K562 (cell line): ENCODE measurements around the gene SPON1. TPM values are rescaled to one million over a fixed set of nuclear protein-coding genes. Genes with fewer than 3 reads are reported as not detected.

ENCODE experiments used
- ATAC-seq: fragments of 200-7000 bp; cut with Tn5 transposase; 3 replicates; pipeline ENCODE4 v1.9.1; 2020; ENCODE audit warnings: moderate library complexity
- BruUV-seq: library from RNA; stranded (reverse); fragments of 400-500 nt; replicated peaks from 2 replicates; lab custom pipeline; 2021; lab: Mats Ljungman, UMichigan
- CTCF ChIA-PET: fragments of 300-600 bp; formaldehyde crosslinking; extraction: SDS; loops from one replicate; lab custom pipeline; 2021; ENCODE audit warnings: low intra/inter-chr PET ratio; lab: Yijun Ruan, JAX
- POLR2A ChIA-PET: fragments of 300-600, 350-650 bp; sonication (Branson Sonifier 250); formaldehyde crosslinking; extraction: SDS; loops from one replicate; lab custom pipeline; 2021; ENCODE audit warnings: antibody characterized with exemption, inconsistent platforms; lab: Yijun Ruan, JAX
- DNase-seq, 4 experiments: peaks; one replicate each; pipeline versions ENCODE4 v3.0.0 to v3.0.0-alpha.2; 2011 to 2018; ENCODE audit warnings: low spot score in 3 of 4, mixed read lengths in 3 of 4; ENCODE audit errors: extremely low read depth in 1 of 4
- FAIRE-seq: peaks from 2 replicates; lab custom pipeline; 2011; peaks lifted over from hg19 to GRCh38; lab: Jason Lieb, UNC
- H2AFZ ChIP-seq: 2 replicates; pipeline ENCODE4 v1.6.0; 2011; ENCODE audit warnings: low read depth, low read length, control low read depth, inconsistent platforms
- H3K27ac ChIP-seq: fragments of 200-600 bp; 3 replicates; pipeline ENCODE4 v1.8.0; 2011; ENCODE audit warnings: low read depth, mild to moderate bottlenecking, control low read depth, inconsistent platforms, low read length, moderate library complexity, mixed read lengths; ENCODE audit errors: extremely low read depth
- H3K27me3 ChIP-seq, 2 experiments: fragments of 300-600 bp in 1 of 2; 2 replicates in 1 of 2; 3 replicates in 1 of 2; pipeline versions ENCODE4 v1.6.0 to v1.8.0; 2011; ENCODE audit warnings: inconsistent platforms in 2 of 2, low read length in 2 of 2, mild to moderate bottlenecking in 1 of 2, mixed read lengths in 1 of 2, moderate library complexity in 1 of 2; ENCODE audit not compliant: control insufficient read depth in 2 of 2, insufficient read depth in 2 of 2
- H3K36me3 ChIP-seq: fragments of 300-600 bp; 3 replicates; pipeline ENCODE4 v1.8.0; 2011; ENCODE audit warnings: mild to moderate bottlenecking, low read length, inconsistent platforms; ENCODE audit not compliant: control insufficient read depth, insufficient read depth
- H3K4me1 ChIP-seq, 2 experiments: fragments of 200-600 bp in 1 of 2; replicated peaks in 1 of 2; 2 replicates in 1 of 2; 3 replicates in 1 of 2; pipeline versions ENCODE4 v1.5.1 to v1.8.0; 2011; ENCODE audit warnings: inconsistent platforms in 2 of 2, low read length in 2 of 2, mild to moderate bottlenecking in 1 of 2, mixed read lengths in 1 of 2, moderate library complexity in 1 of 2; ENCODE audit not compliant: control insufficient read depth in 2 of 2, insufficient read depth in 2 of 2
- H3K4me2 ChIP-seq: 2 replicates; pipeline ENCODE4 v1.6.1; 2011; ENCODE audit warnings: low read length, control low read depth, inconsistent platforms, mixed read lengths; ENCODE audit not compliant: insufficient read depth
- H3K4me3 ChIP-seq: fragments of 200-600 bp; sonication (generic), shearing (Covaris generic); 2 replicates; pipeline ENCODE4 v1.5.1; 2016; ENCODE audit warnings: control low read depth, inconsistent platforms
- H3K79me2 ChIP-seq: fragments of 200-600 bp; 3 replicates; pipeline ENCODE4 v1.8.0; 2011; ENCODE audit warnings: low read length, inconsistent platforms; ENCODE audit not compliant: control insufficient read depth, insufficient read depth
- H3K9ac ChIP-seq, 2 experiments: 2 replicates each; pipeline versions ENCODE4 v1.6.0 to v1.6.1; 2011; ENCODE audit warnings: low read depth in 2 of 2, low read length in 2 of 2, control low read depth in 1 of 2, inconsistent platforms in 1 of 2, mild to moderate bottlenecking in 1 of 2, mixed read lengths in 1 of 2; ENCODE audit not compliant: insufficient read depth in 1 of 2
- H3K9me1 ChIP-seq: one replicate; pipeline ENCODE4 v1.6.0; 2011; ENCODE audit warnings: inconsistent platforms, mild to moderate bottlenecking, low read length, moderate library complexity; ENCODE audit not compliant: control insufficient read depth, insufficient read depth
- H3K9me3 ChIP-seq: replicated peaks from 2 replicates; pipeline ENCODE4 v1.5.1; 2011; ENCODE audit warnings: low read depth, low read length, inconsistent platforms; ENCODE audit not compliant: control insufficient read depth, insufficient read depth
- H4K20me1 ChIP-seq: replicated peaks from 2 replicates; pipeline ENCODE4 v1.6.1; 2011; ENCODE audit warnings: low read length, inconsistent platforms, mixed read lengths; ENCODE audit not compliant: control insufficient read depth, insufficient read depth
- E2F3 ChIP-seq: fragments of 250-450 bp; sonication (Bioruptor Pico); IDR thresholded peaks from 2 replicates; pipeline ENCODE4 v1.4.0; 2020; ENCODE audit warnings: mild to moderate bottlenecking
- FOSL1 ChIP-seq: fragments of 200-800 bp; sonication (Bioruptor generic); conservative IDR thresholded peaks from 2 replicates; pipeline ENCODE4 v1.6.1; 2016; ENCODE audit warnings: missing genetic modification characterization, missing compliant biosample characterization
- PURB ChIP-seq: sonication (generic); formaldehyde crosslinking; IDR thresholded peaks from 2 replicates; pipeline ENCODE4 v1.9.0; 2021; ENCODE audit warnings: low read depth, mild to moderate bottlenecking, missing genetic modification reagents
- TAF7 ChIP-seq: fragments of 450-650 bp; IDR thresholded peaks from 2 replicates; pipeline ENCODE4 v1.6.1; 2016; ENCODE audit warnings: missing genetic modification characterization, missing compliant biosample characterization
- TEAD1 ChIP-seq, 2 experiments: fragments of 450-650 bp in 1 of 2; sonication (generic) in 1 of 2; formaldehyde crosslinking; IDR thresholded peaks; 2 replicates each; pipeline versions ENCODE4 v1.4.0 to v1.8.0; 2020 to 2022; ENCODE audit warnings: mild to moderate bottlenecking in 2 of 2, missing genetic modification reagents in 1 of 2
- THRAP3 ChIP-seq: fragments of 450-650 bp; IDR thresholded peaks from 2 replicates; pipeline ENCODE4 v1.6.1; 2016; ENCODE audit warnings: mild to moderate bottlenecking, inconsistent platforms, borderline replicate concordance
- ZNF445 ChIP-seq: fragments of 250-450 bp; sonication (Bioruptor Pico); IDR thresholded peaks from 2 replicates; pipeline ENCODE4 v1.4.0; 2020; ENCODE audit warnings: low read depth, mild to moderate bottlenecking, moderate library complexity
- ZSCAN32 ChIP-seq: fragments of 450-650 bp; formaldehyde crosslinking; IDR thresholded peaks from 2 replicates; pipeline ENCODE4 v1.4.0; 2020; ENCODE audit warnings: mild to moderate bottlenecking, moderate library complexity
- WGBS: fragments of 100-300 bp; shearing (Covaris generic); methylation state at CpG from one replicate; pipeline ENCODE4 v1.1.6; 2016; ENCODE audit warnings: low coverage, mixed read lengths; ENCODE audit not compliant: insufficient coverage; ENCODE audit errors: missing lambda C conversion rate; 5-methylcytosine and 5-hydroxymethylcytosine counted together
- in situ Hi-C: fragments of 300-500 bp; cut with MboI; formaldehyde crosslinking; loops from 4 replicates; pipeline ENCODE4 v1.15.0; 2018; ENCODE audit warnings: inconsistent platforms, mixed read lengths
- intact Hi-C: fragments of 100-400 bp; cut with micrococcal nuclease; formaldehyde crosslinking; loops from 2 replicates; pipeline ENCODE4 v1.14.2; 2022
- polyA plus RNA-seq, 8 experiments: library from polyadenylated mRNA; depleted of rRNA in 4 of 8; stranded (reverse) in 5 of 8; unstranded in 3 of 8; fragments of >200 nt; fragmentation: Nextera tagmentation in 2 of 8; fragmentation: Illumina TruSeq in 1 of 8; extraction: Ambion mirVana in 2 of 8; extraction: Trizol in 1 of 8; gene quantifications; 2 replicates each; pipeline versions ENCODE4 v1.2.1 to v1.2.3, GENCODE V29; 2011 to 2014; ENCODE audit warnings: inconsistent platforms in 1 of 8, missing spikeins in 1 of 8
- total RNA-seq, 7 experiments: library from RNA; depleted of rRNA in 6 of 7; stranded (reverse); fragments of >200 nt in 6 of 7; fragmentation: Illumina TruSeq in 2 of 7; extraction: Trizol in 2 of 7; gene quantifications; 2 replicates each; pipeline versions ENCODE4 v1.2.1 to v1.2.3, GENCODE V29; 2011 to 2021; ENCODE audit warnings: low replicate concordance in 1 of 7
- TF ChIP-seq, protein P1 (sequence below): fragments of 450-650 bp; IDR thresholded peaks from 2 replicates; pipeline ENCODE4 v1.6.1; 2017; ENCODE audit warnings: antibody characterized with exemption, mild to moderate bottlenecking
- TF ChIP-seq, protein P2 (sequence below): fragments of 250-450 bp; sonication (Bioruptor Pico); IDR thresholded peaks from 2 replicates; pipeline ENCODE4 v1.5.0; 2021; ENCODE audit warnings: mild to moderate bottlenecking, borderline replicate concordance
- TF ChIP-seq, protein P3 (sequence below): fragments of 250-450 bp; sonication (Bioruptor Pico); IDR thresholded peaks from 2 replicates; pipeline ENCODE4 v1.5.0; 2020; ENCODE audit warnings: mild to moderate bottlenecking, borderline replicate concordance

The SPON1 gene
- total and polyA plus RNA-seq, 9 of the 15 experiments (the other 6 are each of a cell fraction or from before 2014, with no cell fraction given) = 0.04 to 0.06 TPM; not detected in 7

DNA sequence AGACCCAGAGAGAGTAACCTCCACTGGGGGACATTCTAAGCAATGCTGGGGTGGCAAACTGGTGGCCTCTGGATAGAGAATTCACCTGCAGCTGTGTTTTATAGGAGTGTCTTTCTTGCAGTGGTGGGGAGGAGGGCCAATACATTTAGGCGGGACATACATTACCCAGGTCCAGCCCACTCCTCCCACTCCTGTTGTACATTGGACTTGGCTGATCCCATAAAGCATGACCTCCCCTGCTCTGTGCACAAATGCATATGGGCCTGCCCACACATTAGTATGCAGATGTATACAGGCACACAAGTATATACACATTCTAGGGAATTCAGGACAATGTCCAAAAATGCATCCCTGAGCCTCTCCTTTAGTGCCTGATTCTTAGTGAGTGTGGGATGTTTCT, 297.4 kb downstream of the SPON1 start:
- no peaks in the 10 kb centered on the region for H3K9me1 ChIP-seq
- intact Hi-C loops (no loop called here), in situ Hi-C loops (no loop called here)
- H3K36me3 ChIP-seq = no peaks in the 10 kb centered on the region
- CTCF ChIA-PET = no interaction called here
- ATAC-seq (no peak; the same call in 2 of the 3 replicates), FAIRE-seq (no peak), DNase-seq (no peak)
- H4K20me1 ChIP-seq = no peaks in the 10 kb centered on the region; the same call in 1 of the 2 replicates
- no peak overlapping the region for H3K4me3 ChIP-seq
- peaks cover 18 to 53% of the 10 kb centered on the region in 2 experiments for H3K27me3 ChIP-seq
- H3K79me2 ChIP-seq = no peaks in the 10 kb centered on the region
- POLR2A ChIA-PET = no interaction called here
- no peak overlapping the region for H3K9ac ChIP-seq
- H3K27ac ChIP-seq = no peak overlapping the region
- WGBS = 0% methylated on average over 1 of the region's 1 CpG
- H3K4me1 ChIP-seq = peaks cover 0 to 7% of the 10 kb centered on the region in 2 experiments; a peak in 2 of 5 replicates
- H3K4me2 ChIP-seq = no peak overlapping the region
- no peaks in the 10 kb centered on the region for H3K9me3 ChIP-seq
- H2AFZ ChIP-seq = no peak overlapping the region
- no TSS peak for BruUV-seq
- no peak for TF ChIP-seq FOSL1 (tag)
- TF ChIP-seq, protein P1, sequence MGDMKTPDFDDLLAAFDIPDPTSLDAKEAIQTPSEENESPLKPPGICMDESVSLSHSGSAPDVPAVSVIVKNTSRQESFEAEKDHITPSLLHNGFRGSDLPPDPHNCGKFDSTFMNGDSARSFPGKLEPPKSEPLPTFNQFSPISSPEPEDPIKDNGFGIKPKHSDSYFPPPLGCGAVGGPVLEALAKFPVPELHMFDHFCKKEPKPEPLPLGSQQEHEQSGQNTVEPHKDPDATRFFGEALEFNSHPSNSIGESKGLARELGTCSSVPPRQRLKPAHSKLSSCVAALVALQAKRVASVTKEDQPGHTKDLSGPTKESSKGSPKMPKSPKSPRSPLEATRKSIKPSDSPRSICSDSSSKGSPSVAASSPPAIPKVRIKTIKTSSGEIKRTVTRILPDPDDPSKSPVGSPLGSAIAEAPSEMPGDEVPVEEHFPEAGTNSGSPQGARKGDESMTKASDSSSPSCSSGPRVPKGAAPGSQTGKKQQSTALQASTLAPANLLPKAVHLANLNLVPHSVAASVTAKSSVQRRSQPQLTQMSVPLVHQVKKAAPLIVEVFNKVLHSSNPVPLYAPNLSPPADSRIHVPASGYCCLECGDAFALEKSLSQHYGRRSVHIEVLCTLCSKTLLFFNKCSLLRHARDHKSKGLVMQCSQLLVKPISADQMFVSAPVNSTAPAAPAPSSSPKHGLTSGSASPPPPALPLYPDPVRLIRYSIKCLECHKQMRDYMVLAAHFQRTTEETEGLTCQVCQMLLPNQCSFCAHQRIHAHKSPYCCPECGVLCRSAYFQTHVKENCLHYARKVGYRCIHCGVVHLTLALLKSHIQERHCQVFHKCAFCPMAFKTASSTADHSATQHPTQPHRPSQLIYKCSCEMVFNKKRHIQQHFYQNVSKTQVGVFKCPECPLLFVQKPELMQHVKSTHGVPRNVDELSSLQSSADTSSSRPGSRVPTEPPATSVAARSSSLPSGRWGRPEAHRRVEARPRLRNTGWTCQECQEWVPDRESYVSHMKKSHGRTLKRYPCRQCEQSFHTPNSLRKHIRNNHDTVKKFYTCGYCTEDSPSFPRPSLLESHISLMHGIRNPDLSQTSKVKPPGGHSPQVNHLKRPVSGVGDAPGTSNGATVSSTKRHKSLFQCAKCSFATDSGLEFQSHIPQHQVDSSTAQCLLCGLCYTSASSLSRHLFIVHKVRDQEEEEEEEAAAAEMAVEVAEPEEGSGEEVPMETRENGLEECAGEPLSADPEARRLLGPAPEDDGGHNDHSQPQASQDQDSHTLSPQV = no peak
- TF ChIP-seq PURB (CRISPR knock-in tag) = no peak
- TF ChIP-seq TAF7 = no peak
- TF ChIP-seq ZSCAN32 (CRISPR knock-in tag) = no peak
- TF ChIP-seq, protein P2, sequence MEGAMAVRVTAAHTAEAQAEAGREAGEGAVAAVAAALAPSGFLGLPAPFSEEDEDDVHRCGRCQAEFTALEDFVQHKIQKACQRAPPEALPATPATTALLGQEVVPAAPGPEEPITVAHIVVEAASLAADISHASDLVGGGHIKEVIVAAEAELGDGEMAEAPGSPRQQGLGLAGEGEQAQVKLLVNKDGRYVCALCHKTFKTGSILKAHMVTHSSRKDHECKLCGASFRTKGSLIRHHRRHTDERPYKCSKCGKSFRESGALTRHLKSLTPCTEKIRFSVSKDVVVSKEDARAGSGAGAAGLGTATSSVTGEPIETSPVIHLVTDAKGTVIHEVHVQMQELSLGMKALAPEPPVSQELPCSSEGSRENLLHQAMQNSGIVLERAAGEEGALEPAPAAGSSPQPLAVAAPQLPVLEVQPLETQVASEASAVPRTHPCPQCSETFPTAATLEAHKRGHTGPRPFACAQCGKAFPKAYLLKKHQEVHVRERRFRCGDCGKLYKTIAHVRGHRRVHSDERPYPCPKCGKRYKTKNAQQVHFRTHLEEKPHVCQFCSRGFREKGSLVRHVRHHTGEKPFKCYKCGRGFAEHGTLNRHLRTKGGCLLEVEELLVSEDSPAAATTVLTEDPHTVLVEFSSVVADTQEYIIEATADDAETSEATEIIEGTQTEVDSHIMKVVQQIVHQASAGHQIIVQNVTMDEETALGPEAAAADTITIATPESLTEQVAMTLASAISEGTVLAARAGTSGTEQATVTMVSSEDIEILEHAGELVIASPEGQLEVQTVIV (CRISPR knock-in tag) = no peak
- no peak for TF ChIP-seq THRAP3
- TF ChIP-seq, protein P3, sequence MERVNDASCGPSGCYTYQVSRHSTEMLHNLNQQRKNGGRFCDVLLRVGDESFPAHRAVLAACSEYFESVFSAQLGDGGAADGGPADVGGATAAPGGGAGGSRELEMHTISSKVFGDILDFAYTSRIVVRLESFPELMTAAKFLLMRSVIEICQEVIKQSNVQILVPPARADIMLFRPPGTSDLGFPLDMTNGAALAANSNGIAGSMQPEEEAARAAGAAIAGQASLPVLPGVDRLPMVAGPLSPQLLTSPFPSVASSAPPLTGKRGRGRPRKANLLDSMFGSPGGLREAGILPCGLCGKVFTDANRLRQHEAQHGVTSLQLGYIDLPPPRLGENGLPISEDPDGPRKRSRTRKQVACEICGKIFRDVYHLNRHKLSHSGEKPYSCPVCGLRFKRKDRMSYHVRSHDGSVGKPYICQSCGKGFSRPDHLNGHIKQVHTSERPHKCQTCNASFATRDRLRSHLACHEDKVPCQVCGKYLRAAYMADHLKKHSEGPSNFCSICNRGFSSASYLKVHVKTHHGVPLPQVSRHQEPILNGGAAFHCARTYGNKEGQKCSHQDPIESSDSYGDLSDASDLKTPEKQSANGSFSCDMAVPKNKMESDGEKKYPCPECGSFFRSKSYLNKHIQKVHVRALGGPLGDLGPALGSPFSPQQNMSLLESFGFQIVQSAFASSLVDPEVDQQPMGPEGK (CRISPR knock-in tag) = no peak
- TF ChIP-seq TEAD1 (CRISPR knock-in tag; IDR thresholded peaks at IDR 0.05) = no peak
- TF ChIP-seq ZNF445 (CRISPR knock-in tag) = no peak
- no peak for TF ChIP-seq E2F3
